HG02571 (cell line): ENCODE measurements around the gene CACNG3.
"Not testable (repeated sequence)": the region's sequence is repeated elsewhere in the genome, so short reads cannot be mapped to it uniquely, and the experiment has no call there.

Experiments used
- ATAC-seq: cut with Tn5 transposase; IDR thresholded peaks from one replicate; pipeline ENCODE4 v1.9.1; 2021; ENCODE audit warnings: mild to moderate bottlenecking, moderate library complexity; ENCODE audit not compliant: unreplicated experiment

Gene CACNG3

GRCh38 chr16:24275413-24275812 lies 19.3 kb downstream of the CACNG3 start:
- ATAC-seq = no peak

DNA sequence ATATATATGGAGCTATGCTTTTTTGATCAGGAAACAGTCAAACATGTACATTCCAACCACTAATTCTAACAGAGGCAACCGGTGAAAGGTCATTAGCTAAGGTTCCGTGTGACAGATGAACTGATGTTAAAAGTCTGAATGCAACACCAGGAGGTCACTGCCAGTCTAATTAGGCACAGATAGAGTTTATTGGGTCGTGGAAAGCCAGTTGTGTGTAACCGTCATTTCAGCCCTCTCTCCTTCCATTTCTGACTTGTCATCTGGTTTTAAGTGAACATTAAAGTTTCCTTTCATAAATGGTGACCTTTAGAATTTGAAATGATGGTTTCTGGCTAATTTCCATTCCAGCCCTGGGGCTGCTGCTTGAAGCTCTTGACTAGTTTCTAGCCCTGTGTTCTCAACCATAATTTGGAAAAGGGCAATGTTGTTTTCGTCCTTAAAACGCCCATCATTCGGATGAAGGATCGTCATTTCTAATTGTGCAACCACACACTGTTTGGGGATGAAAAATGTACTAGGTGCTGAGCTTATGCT lies 23.9 kb downstream of the CACNG3 start:
- ATAC-seq = no peak

- no peak for ATAC-seq
Observed at GRCh38 chr16:24281466-24281865, 25.3 kb downstream of the CACNG3 start.

DNA sequence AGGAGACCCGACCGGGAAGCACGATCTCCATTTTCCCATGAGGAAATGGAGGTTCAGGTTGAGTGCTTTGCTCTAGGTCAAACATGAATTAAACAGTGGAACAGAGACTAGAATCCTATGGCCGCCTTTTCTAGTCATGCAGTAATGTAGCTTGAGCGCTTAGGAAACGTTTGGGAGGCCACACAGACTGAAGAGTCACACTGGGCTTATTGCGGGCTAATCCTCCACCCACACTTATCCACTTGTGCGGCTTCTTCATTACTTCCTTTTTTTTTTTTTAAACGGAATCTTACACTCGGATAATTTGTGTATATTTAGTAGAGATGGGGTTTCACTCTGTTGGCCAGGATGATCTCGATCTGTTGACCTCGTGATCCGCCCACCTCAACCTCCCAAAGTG lies 26.0 kb downstream of the CACNG3 start:
- ATAC-seq = no peak

DNA sequence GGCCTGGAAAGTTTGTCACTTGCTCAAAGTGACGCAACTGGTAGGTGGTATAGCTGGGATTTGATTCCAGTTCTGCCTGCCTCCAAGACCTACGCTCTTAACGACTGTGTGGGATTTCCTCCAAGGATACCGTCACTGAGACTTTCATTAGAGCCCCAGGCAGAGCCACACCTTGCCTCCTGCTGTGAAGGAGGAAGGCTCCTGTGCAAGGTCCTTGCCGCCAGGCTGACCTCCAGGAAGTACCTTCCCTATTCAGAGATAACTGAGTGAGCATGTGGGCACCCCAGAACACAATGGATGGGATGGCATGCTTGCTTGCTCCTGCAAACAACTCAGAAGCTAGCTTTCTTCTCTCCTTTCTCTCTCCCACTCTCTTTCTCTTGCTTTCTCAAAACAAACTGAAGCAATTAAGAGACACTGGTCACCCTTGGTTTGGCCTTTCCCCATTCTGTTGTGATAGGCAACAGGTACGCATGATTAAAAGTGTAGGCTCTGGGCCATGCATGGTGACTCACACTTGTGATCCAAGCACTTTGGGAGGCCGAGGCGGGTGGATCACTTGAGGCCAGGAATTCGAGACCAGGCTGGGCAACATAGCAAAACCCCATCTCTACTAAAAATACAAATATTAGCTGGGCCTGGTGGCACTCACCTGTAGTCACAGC lies 30.7 kb downstream of the CACNG3 start:
- ATAC-seq = no peak

DNA sequence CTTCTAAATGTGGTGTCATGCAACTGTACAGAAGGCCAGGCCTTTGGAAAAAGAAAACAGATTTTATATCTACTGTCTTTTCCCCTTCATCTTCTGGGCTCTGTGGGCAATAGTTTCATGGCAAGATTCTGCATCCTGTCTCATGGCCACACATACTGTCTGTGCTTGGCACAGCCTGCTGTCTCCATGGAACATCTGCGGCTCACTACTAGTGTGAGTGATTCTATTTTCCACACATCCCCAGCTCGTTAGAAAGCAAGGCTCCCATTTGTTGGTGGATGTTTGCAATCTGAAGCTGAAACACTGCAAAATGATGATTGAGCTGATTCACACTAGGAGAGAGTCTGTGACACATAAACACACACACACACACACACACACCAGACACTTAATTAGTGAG lies 32.4 kb downstream of the CACNG3 start:
- ATAC-seq = no peak

DNA sequence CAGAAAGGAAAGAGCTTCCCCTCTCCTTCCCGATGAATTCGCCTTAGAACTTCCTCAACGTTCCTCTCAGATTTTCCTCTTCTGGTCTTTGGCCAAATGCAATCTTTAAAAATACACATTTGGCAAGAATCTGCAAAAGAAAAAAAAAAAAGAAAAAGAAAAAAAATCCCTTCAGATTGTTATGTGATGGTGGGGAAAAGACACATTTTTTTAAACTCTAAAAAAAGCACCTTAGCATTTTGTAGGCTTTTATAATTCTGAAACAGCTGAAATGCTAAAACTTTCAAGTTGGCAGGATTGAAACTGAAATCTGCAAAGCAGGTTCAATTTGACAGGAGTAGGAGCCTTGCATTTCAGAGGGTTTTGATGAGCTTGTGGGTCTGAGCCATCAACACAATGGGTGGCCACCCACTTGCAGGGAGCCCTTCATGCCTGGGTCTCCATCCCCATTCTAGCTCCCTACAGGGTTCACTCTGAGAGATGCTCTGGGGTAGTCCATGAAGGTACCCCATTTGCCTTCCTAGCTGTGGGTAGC lies 33.1 kb downstream of the CACNG3 start:
- ATAC-seq = no peak

DNA sequence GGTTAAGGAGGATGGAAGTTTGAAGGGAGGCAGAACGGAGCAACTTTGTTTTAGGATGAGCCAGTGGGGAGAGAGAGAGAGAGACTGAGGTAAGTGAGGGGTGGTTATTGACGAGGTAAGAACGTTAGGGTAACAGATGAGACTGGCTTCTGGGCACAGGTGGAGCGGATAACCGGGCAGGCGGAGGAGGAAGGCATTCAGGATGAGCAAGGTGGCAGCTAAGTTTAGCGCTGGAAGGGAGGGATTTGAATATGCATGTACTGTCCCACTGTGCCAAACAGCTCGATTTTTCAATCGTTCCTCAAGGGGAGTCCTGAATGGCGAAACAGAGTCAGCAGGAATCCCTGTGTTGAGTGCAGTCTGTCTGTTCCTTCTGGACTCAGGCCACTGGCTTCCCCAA lies 35.8 kb downstream of the CACNG3 start:
- no peak for ATAC-seq

DNA sequence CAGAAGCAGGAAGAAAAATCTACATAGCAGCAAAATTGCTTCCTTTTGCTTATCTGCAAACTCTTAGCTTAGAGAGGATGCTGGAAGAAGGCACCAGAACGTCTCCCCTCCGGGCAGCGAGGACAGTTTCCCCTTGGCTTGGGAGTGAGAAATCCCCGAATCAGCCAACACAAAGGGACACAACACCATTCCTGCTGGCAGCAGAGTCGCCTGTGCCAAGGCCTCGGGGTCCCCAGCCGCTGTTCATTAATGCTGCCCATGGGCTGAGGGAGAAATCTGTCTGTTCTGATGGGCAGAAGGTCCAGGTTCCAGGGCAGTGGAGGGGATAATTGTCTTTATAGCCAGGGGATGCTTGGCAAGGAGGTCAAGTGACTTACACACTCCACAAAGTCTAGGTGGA lies 38.0 kb downstream of the CACNG3 start:
- ATAC-seq = no peak

DNA sequence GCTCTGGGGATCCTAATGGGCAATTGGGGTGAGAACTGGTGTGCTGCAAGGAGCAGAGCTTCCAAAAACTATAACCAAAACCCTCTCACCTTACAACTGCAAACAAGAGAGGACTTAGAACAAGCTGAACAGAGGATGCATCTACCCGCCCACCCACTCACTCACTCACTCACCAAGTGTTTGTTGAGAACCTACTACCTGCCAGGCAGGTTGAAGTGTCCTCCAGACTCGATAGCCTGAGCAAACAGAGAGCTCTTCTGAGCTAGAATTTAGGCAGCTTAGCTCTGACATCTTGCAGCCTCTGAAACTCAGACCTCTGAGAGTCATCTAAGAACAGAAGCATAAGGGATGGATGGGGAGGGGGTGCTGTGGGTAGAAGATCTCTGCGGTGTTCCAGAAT lies 41.2 kb downstream of the CACNG3 start:
- ATAC-seq = no peak

- ATAC-seq = no peak
Observed at GRCh38 chr16:24298548-24299167, 42.5 kb downstream of the CACNG3 start.

DNA sequence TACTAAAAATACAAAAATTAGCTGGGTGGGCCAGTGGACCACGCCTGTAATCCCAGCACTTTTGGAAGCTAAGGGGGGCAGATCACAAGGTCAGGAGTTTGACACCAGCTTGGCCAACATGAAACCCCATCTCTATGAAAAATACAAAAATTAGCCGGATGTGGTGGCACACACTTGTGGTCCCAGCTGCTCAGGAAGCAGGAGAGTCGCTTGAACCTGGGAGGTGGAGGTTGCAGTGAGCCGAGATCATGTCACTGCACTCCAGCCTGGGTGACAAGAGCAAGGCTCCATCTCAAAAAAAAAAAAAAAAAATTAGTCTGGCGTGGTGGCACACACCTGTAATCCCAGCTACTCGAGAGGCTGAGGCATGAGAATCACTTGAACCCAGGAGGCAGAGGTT lies 44.6 kb downstream of the CACNG3 start:
- ATAC-seq = not testable (repeated sequence)

- no peak for ATAC-seq
Observed at GRCh38 chr16:24302636-24303035, 46.5 kb downstream of the CACNG3 start.

- ATAC-seq = no peak
Observed at GRCh38 chr16:24308200-24308599, 52.1 kb downstream of the CACNG3 start.

- ATAC-seq = no peak
Observed at GRCh38 chr16:24309258-24310142, 53.4 kb downstream of the CACNG3 start.

GRCh38 chr16:24315343-24315742 lies 59.2 kb downstream of the CACNG3 start:
- ATAC-seq = no peak

- no peak for ATAC-seq
Observed at GRCh38 chr16:24318680-24319079, 62.5 kb downstream of the CACNG3 start.

DNA sequence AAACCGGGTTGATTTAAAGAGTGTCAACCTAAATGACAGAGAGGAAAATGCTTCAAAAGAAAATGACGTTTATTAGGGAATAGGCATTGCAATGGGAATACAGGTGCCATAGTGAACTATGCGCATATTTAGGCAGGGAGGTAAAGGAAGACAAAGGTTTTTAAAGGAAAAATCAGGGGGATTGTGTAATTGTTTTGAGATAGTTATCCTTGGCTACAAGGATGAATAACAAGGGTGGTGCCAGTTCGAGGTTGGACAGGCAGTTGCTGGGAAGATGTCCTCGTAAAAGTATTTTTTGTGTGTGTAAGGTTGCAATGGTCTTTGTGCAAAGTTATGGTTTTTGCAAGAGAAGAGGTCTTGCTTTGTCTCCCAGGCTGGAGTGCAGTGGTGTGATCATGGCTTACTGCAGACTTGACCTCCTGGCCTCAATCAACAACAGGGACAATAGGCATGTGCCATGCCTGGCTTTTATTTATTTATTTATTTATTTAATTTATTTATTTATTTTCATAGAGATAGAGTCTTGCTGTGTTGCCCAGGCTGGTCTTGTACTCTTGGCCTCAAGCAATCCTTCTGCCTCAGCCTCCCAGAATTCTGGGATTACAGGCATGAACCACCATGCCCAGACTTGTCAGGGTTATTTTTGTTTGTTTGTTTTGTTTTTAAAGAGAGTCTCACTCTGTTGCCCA lies 63.1 kb downstream of the CACNG3 start:
- no peak for ATAC-seq

- no peak for ATAC-seq
Observed at GRCh38 chr16:24322106-24322505, 66.0 kb downstream of the CACNG3 start.

- ATAC-seq = no peak
Observed at GRCh38 chr16:24324421-24324820, 68.3 kb downstream of the CACNG3 start.
